Activated naive CD8-positive, alpha-beta T cell treated with anti-CD3 and anti-CD28 coated beads, Interleukin-2, amount 10 ng/mL, durations not matched to agents 7 days and 5 days (primary cell): ENCODE measurements around the gene FAM83C. TPM values are rescaled to one million over a fixed set of nuclear protein-coding genes. Genes with fewer than 3 reads are reported as not detected.

Experiments used
- ATAC-seq: fragments of 150-1000 bp; cut with Tn5 transposase; one replicate; pipeline ENCODE4 v1.10.0; 2021; ENCODE audit warnings: low read depth, moderate library complexity
- POLR2A ChIA-PET: fragments of 350-600 bp; sonication (Branson Sonifier 250); formaldehyde crosslinking; loops from one replicate; lab custom pipeline; 2021; ENCODE audit warnings: antibody characterized with exemption; lab: Charles Lee
- DNase-seq: peaks from one replicate; pipeline ENCODE4 v3.0.0; 2021
- H3K27ac Mint-ChIP-seq: one replicate; pipeline ENCODE4 v1.8.0; 2022; ENCODE audit warnings: mild to moderate bottlenecking, mixed read lengths
- H3K27me3 Mint-ChIP-seq: one replicate; pipeline ENCODE4 v1.8.0; 2022; ENCODE audit warnings: mild to moderate bottlenecking, moderate library complexity, mixed read lengths
- H3K36me3 Mint-ChIP-seq: one replicate; pipeline ENCODE4 v1.8.0; 2021; ENCODE audit warnings: mild to moderate bottlenecking, mixed read lengths
- H3K4me1 Mint-ChIP-seq: one replicate; pipeline ENCODE4 v1.8.0; 2021; ENCODE audit warnings: mixed read lengths
- H3K4me3 Mint-ChIP-seq: one replicate; pipeline ENCODE4 v1.8.0; 2022; ENCODE audit warnings: mild to moderate bottlenecking, moderate library complexity, mixed read lengths
- H3K9me3 Mint-ChIP-seq: one replicate; pipeline ENCODE4 v1.8.0; 2021; ENCODE audit warnings: mixed read lengths
- total RNA-seq, 2 experiments: library from RNA; stranded (reverse); gene quantifications; one replicate each; pipeline ENCODE4 v1.2.3, GENCODE V29; 2021

Gene FAM83C
- not detected for total RNA-seq

- Mint-ChIP-seq H3K27ac (peak within 1 kb of the TSS; percentile 12), H3K4me1 (no peaks in the 10 kb centered on the region), H3K36me3 (no peaks in the 10 kb centered on the region), H3K4me3 (no peak within 1 kb of the TSS), H3K9me3 (no peaks in the 10 kb centered on the region), H3K27me3 (peaks cover 10% of the 10 kb centered on the region)
- DNase-seq, result no peak
- POLR2A ChIA-PET, result no interaction called here
- no peak for ATAC-seq
Observed at GRCh38 chr20:35291654-35292503, at the start of gene FAM83C. Gene FAM83C, minus strand, starts transcription at chr20:35292425. Its CDS starts 121 bp downstream, at chr20:35292304.

DNA sequence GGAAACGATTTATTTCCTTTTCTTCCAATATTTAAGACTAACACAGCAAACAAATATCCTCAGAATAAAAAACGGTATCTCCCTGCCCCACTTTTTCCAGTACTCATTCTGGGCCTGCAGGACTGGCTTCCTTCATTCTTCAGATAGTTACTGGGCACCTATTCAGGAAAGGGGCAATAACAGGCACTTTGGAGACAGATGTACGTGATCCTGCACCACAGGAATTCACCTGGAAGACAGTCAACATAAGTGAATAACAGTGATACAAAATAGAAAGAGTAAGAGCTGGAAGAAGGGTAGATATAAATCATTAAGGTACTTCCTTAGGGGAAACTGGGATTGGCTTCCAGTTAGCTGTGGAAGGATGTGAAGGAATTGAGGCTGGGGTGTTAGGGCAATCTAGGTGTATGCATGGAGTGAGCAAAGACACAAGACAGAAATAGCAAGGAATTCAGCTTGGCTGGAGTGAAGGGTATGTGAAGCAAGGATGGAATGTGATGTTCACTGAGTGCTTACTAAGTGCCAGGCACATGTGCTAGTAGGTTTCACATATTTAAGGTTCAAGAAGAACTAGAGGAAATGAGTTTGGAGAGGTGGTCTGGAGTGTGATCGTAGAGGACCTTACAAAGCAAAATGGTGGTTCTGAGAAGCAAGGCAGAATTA lies 49.3 kb upstream of the FAM83C start:
- Mint-ChIP-seq H3K27me3 (no peaks in the 10 kb centered on the region), H3K4me3 (no peak overlapping the region), H3K4me1 (peaks cover 1% of the 10 kb centered on the region), H3K27ac (peak overlapping the region; percentile 44), H3K9me3 (peaks cover 1% of the 10 kb centered on the region), H3K36me3 (peaks cover 12% of the 10 kb centered on the region)
- POLR2A ChIA-PET, result no interaction called here
- DNase-seq (no peak), ATAC-seq (no peak)

GRCh38 chr20:35340436-35340835 lies 48.2 kb upstream of the FAM83C start:
- no peak overlapping the region for H3K27ac Mint-ChIP-seq
- no peak overlapping the region for H3K4me3 Mint-ChIP-seq

GRCh38 chr20:35339636-35340035 lies 47.4 kb upstream of the FAM83C start:
- H3K4me1 Mint-ChIP-seq, result peaks cover 2% of the 10 kb centered on the region
- no peak for DNase-seq

More at GRCh38 chr20:35340436-35340835, 48.2 kb upstream of the FAM83C start:
- no peaks in the 10 kb centered on the region for H3K27me3 Mint-ChIP-seq
- ATAC-seq, result no peak
- POLR2A ChIA-PET, result no interaction called here
- H3K9me3 Mint-ChIP-seq, result no peaks in the 10 kb centered on the region
- DNase-seq, result no peak
- peaks cover 2% of the 10 kb centered on the region for H3K4me1 Mint-ChIP-seq
- peaks cover 4% of the 10 kb centered on the region for H3K36me3 Mint-ChIP-seq

GRCh38 chr20:35339007-35339406 lies 46.8 kb upstream of the FAM83C start:
- H3K27me3 Mint-ChIP-seq, result no peaks in the 10 kb centered on the region
- peaks cover 1% of the 10 kb centered on the region for H3K36me3 Mint-ChIP-seq
- no peaks in the 10 kb centered on the region for H3K9me3 Mint-ChIP-seq
- H3K4me3 Mint-ChIP-seq, result no peak overlapping the region
- DNase-seq, result no peak
- no peak for ATAC-seq
- POLR2A ChIA-PET, result no interaction called here
- H3K4me1 Mint-ChIP-seq, result peaks cover 2% of the 10 kb centered on the region
- no peak overlapping the region for H3K27ac Mint-ChIP-seq

More at GRCh38 chr20:35339636-35340035, 47.4 kb upstream of the FAM83C start:
- POLR2A ChIA-PET, result no interaction called here
- Mint-ChIP-seq H3K27me3 (no peaks in the 10 kb centered on the region), H3K9me3 (no peaks in the 10 kb centered on the region), H3K36me3 (peaks cover 1% of the 10 kb centered on the region), H3K4me3 (no peak overlapping the region), H3K27ac (no peak overlapping the region)
- no peak for ATAC-seq

DNA sequence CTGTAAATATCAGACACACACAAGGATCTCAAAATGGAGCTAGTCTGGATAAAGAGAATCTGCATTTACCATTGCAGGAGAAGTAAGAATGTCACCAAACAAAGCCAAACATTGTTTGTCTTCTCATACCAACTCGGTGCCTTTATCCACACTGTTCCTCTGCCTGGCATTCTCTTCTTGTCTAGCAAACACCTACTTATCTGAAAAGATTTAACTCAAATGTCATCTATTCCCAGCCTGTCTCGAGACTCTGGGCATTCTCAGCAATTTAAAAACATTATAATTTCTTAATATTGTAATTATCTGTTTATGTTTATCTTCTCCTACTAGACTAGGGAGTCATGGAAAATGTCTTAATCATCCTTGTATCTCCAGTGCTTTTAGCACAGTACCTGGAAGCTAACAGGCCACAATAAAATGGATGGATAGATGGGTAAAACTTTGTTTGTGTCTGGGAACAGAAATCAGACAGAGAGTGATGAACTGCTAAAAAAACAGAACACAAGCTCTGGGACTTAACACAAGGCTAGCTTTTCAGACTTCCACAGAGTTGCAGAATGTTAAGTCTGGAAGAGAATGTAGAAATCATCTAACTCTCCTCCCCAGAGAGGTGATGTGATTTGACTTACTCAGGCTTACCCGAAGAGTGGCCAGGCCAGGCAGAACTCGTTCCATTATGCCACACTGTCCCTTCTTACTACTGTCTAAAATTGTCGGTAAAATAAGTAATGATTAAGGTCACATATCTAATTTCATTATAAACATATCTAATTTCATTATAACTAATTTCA lies 42.3 kb upstream of the FAM83C start:
- peaks cover 3% of the 10 kb centered on the region for H3K4me1 Mint-ChIP-seq
- no peak overlapping the region for H3K4me3 Mint-ChIP-seq
- no peaks in the 10 kb centered on the region for H3K36me3 Mint-ChIP-seq
- POLR2A ChIA-PET, result no interaction called here
- ATAC-seq (no peak), DNase-seq (no peak)
- H3K27me3 Mint-ChIP-seq, result no peaks in the 10 kb centered on the region
- no peak overlapping the region for H3K27ac Mint-ChIP-seq
- no peaks in the 10 kb centered on the region for H3K9me3 Mint-ChIP-seq

- ATAC-seq (no peak), DNase-seq (no peak)
- POLR2A ChIA-PET, result no interaction called here
- Mint-ChIP-seq H3K27me3 (no peaks in the 10 kb centered on the region), H3K27ac (no peak overlapping the region), H3K4me3 (no peak overlapping the region), H3K36me3 (no peaks in the 10 kb centered on the region), H3K4me1 (peaks cover 6% of the 10 kb centered on the region), H3K9me3 (no peaks in the 10 kb centered on the region)
Observed at GRCh38 chr20:35333606-35334005, 41.4 kb upstream of the FAM83C start.

DNA sequence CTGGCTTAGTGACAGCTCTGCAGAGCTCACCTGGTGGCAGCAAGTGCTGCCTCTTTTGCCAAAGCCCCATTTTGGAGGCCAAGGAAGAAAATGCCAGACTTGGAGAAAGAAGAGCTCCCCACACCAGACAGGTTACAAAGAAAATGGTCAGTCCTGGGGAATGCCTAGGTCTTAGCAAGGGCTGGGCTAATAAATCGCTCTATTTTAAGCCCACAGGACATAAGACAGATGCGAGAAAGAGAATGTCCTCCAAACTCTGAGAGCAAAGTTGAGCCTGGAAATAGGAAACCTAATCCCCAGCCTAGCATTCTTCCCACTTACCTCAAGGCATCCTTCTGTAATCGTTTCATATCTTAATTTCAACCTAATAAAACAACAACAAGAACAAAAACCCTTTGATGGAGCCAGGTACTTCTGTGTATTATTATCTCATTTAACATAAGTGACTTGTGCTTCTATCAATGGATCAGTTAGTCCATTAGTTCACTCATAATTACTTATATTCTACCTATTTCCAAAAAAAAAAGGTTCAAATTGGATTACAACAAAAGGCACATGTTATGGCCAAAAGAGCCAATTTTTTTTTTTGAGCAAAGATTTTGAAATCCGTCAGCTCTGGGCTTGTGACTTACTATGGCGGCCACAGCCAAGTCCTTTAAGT lies 40.4 kb upstream of the FAM83C start:
- H3K27me3 Mint-ChIP-seq, result no peaks in the 10 kb centered on the region
- no peak for DNase-seq
- POLR2A ChIA-PET, result interaction anchor here (0.6 kb wide), 1 partner anchor 25 kb away, joined by 4 read pairs; no protein-coding TSS in a partner anchor
- no peak overlapping the region for H3K4me3 Mint-ChIP-seq
- no peaks in the 10 kb centered on the region for H3K9me3 Mint-ChIP-seq
- H3K4me1 Mint-ChIP-seq, result peaks cover 7% of the 10 kb centered on the region
- no peak overlapping the region for H3K27ac Mint-ChIP-seq
- ATAC-seq, result no peak
- H3K36me3 Mint-ChIP-seq, result no peaks in the 10 kb centered on the region

- Mint-ChIP-seq H3K27me3 (no peaks in the 10 kb centered on the region), H3K9me3 (no peaks in the 10 kb centered on the region), H3K27ac (no peak overlapping the region), H3K36me3 (no peaks in the 10 kb centered on the region), H3K4me1 (peaks cover 6% of the 10 kb centered on the region), H3K4me3 (no peak overlapping the region)
- ATAC-seq (peak; percentile 91), DNase-seq (peak; percentile 47)
- POLR2A ChIA-PET, result interaction anchor here (0.6 kb wide), 1 partner anchor 129 kb away, joined by 3 read pairs; no protein-coding TSS in a partner anchor
Observed at GRCh38 chr20:35329435-35330139, 37.4 kb upstream of the FAM83C start.

- H3K36me3 Mint-ChIP-seq, result no peaks in the 10 kb centered on the region
- POLR2A ChIA-PET, result interaction anchor here (0.6 kb wide), 1 partner anchor 130 kb away, joined by 3 read pairs; no protein-coding TSS in a partner anchor
- H3K27ac Mint-ChIP-seq, result no peak overlapping the region
- ATAC-seq, result no peak
- H3K9me3 Mint-ChIP-seq, result no peaks in the 10 kb centered on the region
- peaks cover 6% of the 10 kb centered on the region for H3K4me1 Mint-ChIP-seq
- no peaks in the 10 kb centered on the region for H3K27me3 Mint-ChIP-seq
- DNase-seq, result no peak
- no peak overlapping the region for H3K4me3 Mint-ChIP-seq
Observed at GRCh38 chr20:35328689-35329088, 36.5 kb upstream of the FAM83C start.

DNA sequence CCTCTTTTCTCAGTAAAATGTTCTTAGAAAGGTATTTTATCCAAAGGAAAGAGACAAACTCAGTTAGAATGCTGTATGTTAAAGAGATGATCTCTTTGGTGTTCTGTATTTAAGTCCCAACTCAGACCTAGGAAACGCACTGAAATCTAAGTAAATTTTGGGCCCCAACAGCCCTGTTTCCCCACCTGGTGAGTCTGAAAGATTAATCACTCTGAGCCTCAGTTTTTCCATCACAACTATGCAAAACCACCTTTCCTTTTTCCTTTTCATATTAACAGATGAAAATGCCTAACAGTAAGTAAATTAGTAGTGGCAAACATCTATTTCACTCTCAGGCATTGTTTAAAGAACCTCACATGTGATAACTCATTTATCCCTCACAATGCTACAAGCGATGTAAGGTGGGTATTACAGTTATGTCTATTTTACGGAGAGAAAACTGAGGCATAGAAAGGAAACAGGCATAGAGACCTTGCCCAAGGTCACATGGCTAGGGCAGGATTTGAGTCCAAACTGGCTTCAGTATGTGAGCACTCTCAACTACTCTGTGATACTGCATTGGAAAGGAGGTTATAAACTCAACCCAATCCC lies 36.0 kb upstream of the FAM83C start:
- ATAC-seq, result no peak
- Mint-ChIP-seq H3K36me3 (no peaks in the 10 kb centered on the region), H3K4me1 (peaks cover 6% of the 10 kb centered on the region), H3K9me3 (no peaks in the 10 kb centered on the region), H3K27me3 (no peaks in the 10 kb centered on the region), H3K27ac (no peak overlapping the region), H3K4me3 (no peak overlapping the region)
- DNase-seq, result no peak
- POLR2A ChIA-PET, result no interaction called here
